GM12891 (cell line): ENCODE measurements around the gene GRXCR2.

Experiments used
- POLR2A ChIP-seq: IDR thresholded peaks from 2 replicates; pipeline ENCODE4 v1.6.1; 2011; ENCODE audit warnings: low read depth, low read length, control low read depth
- POLR2AphosphoS5 ChIP-seq: IDR thresholded peaks from 2 replicates; pipeline ENCODE4 v1.6.1; 2011; ENCODE audit warnings: low read depth, low read length, control low read depth
- TAF1 ChIP-seq: IDR thresholded peaks from 2 replicates; pipeline ENCODE4 v1.6.1; 2011; ENCODE audit warnings: low read depth, low read length, control low read depth

DNA sequence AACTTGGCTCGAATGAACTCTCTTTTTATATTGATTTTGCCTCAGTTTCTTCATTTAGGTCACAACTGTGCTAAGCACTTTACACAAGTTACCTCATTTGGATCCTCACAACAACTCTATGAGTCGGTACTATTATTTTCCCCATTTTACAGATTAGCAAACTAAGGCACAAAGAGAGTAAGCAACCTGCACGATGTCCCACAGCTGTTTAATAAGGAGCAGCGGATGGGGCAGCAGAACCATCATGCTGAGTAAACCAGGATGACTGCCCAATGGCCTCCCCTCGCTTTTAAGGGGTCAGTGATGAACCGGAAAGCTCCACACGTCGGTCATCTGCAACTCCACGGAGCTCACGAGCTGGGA, 38.3 kb downstream of the GRXCR2 start:
- TF ChIP-seq POLR2AphosphoS5 (no peak), POLR2A (no peak), TAF1 (no peak)
